Measurements from ENCODE around the gene NPPB.

The NPPB gene

GRCh38 chr1:11858968-11859871 is 475 bp upstream of the NPPB start:
- no peaks in the 10 kb centered on the region for H3K4me1 ChIP-seq (ENCODE audit: control insufficient read depth in 1 of 2, insufficient read depth in 2 of 2, low read length in 2 of 2)
- peaks cover 32 to 34% of the 10 kb centered on the region in 2 donors for H3K27me3 ChIP-seq (ENCODE audit: control insufficient read depth in 1 of 2, insufficient read depth in 2 of 2, low read length in 2 of 2)
- no peak overlapping the region for H3K4me3 ChIP-seq (ENCODE audit: low read depth in 1 of 2, low read length in 2 of 2)
- H3K36me3 ChIP-seq (ENCODE audit: control insufficient read depth in 1 of 2, insufficient read depth in 2 of 2, low read length in 2 of 2) = no peaks in the 10 kb centered on the region
- no peak overlapping the region for H3K9ac ChIP-seq (ENCODE audit: low read depth in 1 of 2, low read length in 2 of 2)
- no peaks in the 10 kb centered on the region for H3K9me3 ChIP-seq (ENCODE audit: control insufficient read depth in 1 of 2, low read length in 2 of 2)
- H3K27ac ChIP-seq (ENCODE audit: low read depth, low read length) = no peak overlapping the region

GRCh38 chr1:11858158-11858557 is 587 bp downstream of the NPPB start:
- no peaks in the 10 kb centered on the region for H3K4me1 ChIP-seq (ENCODE audit: control insufficient read depth in 1 of 2, insufficient read depth in 2 of 2, low read length in 2 of 2)
- H3K9me3 ChIP-seq (ENCODE audit: control insufficient read depth in 1 of 2, low read length in 2 of 2) = no peaks in the 10 kb centered on the region
- no peaks in the 10 kb centered on the region for H3K36me3 ChIP-seq (ENCODE audit: control insufficient read depth in 1 of 2, insufficient read depth in 2 of 2, low read length in 2 of 2)
- H3K27me3 ChIP-seq (ENCODE audit: control insufficient read depth in 1 of 2, insufficient read depth in 2 of 2, low read length in 2 of 2) = peaks cover 32 to 34% of the 10 kb centered on the region in 2 donors
- no peak overlapping the region for H3K27ac ChIP-seq (ENCODE audit: low read depth, low read length)
- no peak overlapping the region for H3K4me3 ChIP-seq (ENCODE audit: low read depth in 1 of 2, low read length in 2 of 2)
- no peak overlapping the region for H3K9ac ChIP-seq (ENCODE audit: low read depth in 1 of 2, low read length in 2 of 2)

- Histone ChIP-seq H3K9ac (ENCODE audit: low read depth in 1 of 2, low read length in 2 of 2) (no peak overlapping the region), H3K9me3 (ENCODE audit: control insufficient read depth in 1 of 2, low read length in 2 of 2) (no peaks in the 10 kb centered on the region), H3K27me3 (ENCODE audit: control insufficient read depth in 1 of 2, insufficient read depth in 2 of 2, low read length in 2 of 2) (peaks cover 32 to 34% of the 10 kb centered on the region in 2 donors), H3K4me3 (ENCODE audit: low read depth in 1 of 2, low read length in 2 of 2) (no peak overlapping the region), H3K4me1 (ENCODE audit: control insufficient read depth in 1 of 2, insufficient read depth in 2 of 2, low read length in 2 of 2) (no peaks in the 10 kb centered on the region), H3K27ac (ENCODE audit: low read depth, low read length) (no peak overlapping the region), H3K36me3 (ENCODE audit: control insufficient read depth in 1 of 2, insufficient read depth in 2 of 2, low read length in 2 of 2) (no peaks in the 10 kb centered on the region)
Observed at GRCh38 chr1:11857164-11857851, 1.4 kb downstream of the NPPB start.

GRCh38 chr1:11856698-11857097 is 2.0 kb downstream of the NPPB start:
- H3K4me3 ChIP-seq (ENCODE audit: low read depth in 1 of 2, low read length in 2 of 2) = no peak overlapping the region
- peaks cover 30 to 32% of the 10 kb centered on the region in 2 donors for H3K27me3 ChIP-seq (ENCODE audit: control insufficient read depth in 1 of 2, insufficient read depth in 2 of 2, low read length in 2 of 2)
- no peak overlapping the region for H3K27ac ChIP-seq (ENCODE audit: low read depth, low read length)
- no peaks in the 10 kb centered on the region for H3K9me3 ChIP-seq (ENCODE audit: control insufficient read depth in 1 of 2, low read length in 2 of 2)
- H3K9ac ChIP-seq (ENCODE audit: low read depth in 1 of 2, low read length in 2 of 2) = no peak overlapping the region
- H3K4me1 ChIP-seq (ENCODE audit: control insufficient read depth in 1 of 2, insufficient read depth in 2 of 2, low read length in 2 of 2) = no peaks in the 10 kb centered on the region
- H3K36me3 ChIP-seq (ENCODE audit: control insufficient read depth in 1 of 2, insufficient read depth in 2 of 2, low read length in 2 of 2) = no peaks in the 10 kb centered on the region

GRCh38 chr1:11855430-11855829 is 3.3 kb downstream of the NPPB start:
- no peaks in the 10 kb centered on the region for H3K4me1 ChIP-seq (ENCODE audit: control insufficient read depth in 1 of 2, insufficient read depth in 2 of 2, low read length in 2 of 2)

GRCh38 chr1:11854519-11854918 is 4.2 kb downstream of the NPPB start:
- H3K9ac ChIP-seq (ENCODE audit: low read depth in 1 of 2, low read length in 2 of 2) = no peak overlapping the region
- H3K27ac ChIP-seq (ENCODE audit: low read depth, low read length) = no peak overlapping the region
- H3K4me1 ChIP-seq (ENCODE audit: control insufficient read depth in 1 of 2, insufficient read depth in 2 of 2, low read length in 2 of 2) = no peaks in the 10 kb centered on the region
- H3K4me3 ChIP-seq (ENCODE audit: low read depth in 1 of 2, low read length in 2 of 2) = no peak overlapping the region
- peaks cover 20 to 25% of the 10 kb centered on the region in 2 donors for H3K27me3 ChIP-seq (ENCODE audit: control insufficient read depth in 1 of 2, insufficient read depth in 2 of 2, low read length in 2 of 2)
- H3K9me3 ChIP-seq (ENCODE audit: control insufficient read depth in 1 of 2, low read length in 2 of 2) = no peaks in the 10 kb centered on the region
- no peaks in the 10 kb centered on the region for H3K36me3 ChIP-seq (ENCODE audit: control insufficient read depth in 1 of 2, insufficient read depth in 2 of 2, low read length in 2 of 2)

More at GRCh38 chr1:11855430-11855829, 3.3 kb downstream of the NPPB start:
- Histone ChIP-seq H3K27ac (ENCODE audit: low read depth, low read length) (no peak overlapping the region), H3K36me3 (ENCODE audit: control insufficient read depth in 1 of 2, insufficient read depth in 2 of 2, low read length in 2 of 2) (no peaks in the 10 kb centered on the region), H3K27me3 (ENCODE audit: control insufficient read depth in 1 of 2, insufficient read depth in 2 of 2, low read length in 2 of 2) (peaks cover 27 to 30% of the 10 kb centered on the region in 2 donors), H3K4me3 (ENCODE audit: low read depth in 1 of 2, low read length in 2 of 2) (no peak overlapping the region), H3K9me3 (ENCODE audit: control insufficient read depth in 1 of 2, low read length in 2 of 2) (no peaks in the 10 kb centered on the region), H3K9ac (ENCODE audit: low read depth in 1 of 2, low read length in 2 of 2) (no peak overlapping the region)

- H3K27ac ChIP-seq (ENCODE audit: low read depth, low read length) = no peak overlapping the region
- H3K9me3 ChIP-seq (ENCODE audit: control insufficient read depth in 1 of 2, low read length in 2 of 2) = no peaks in the 10 kb centered on the region
- H3K4me3 ChIP-seq (ENCODE audit: low read depth in 1 of 2, low read length in 2 of 2) = no peak overlapping the region
- no peaks in the 10 kb centered on the region for H3K4me1 ChIP-seq (ENCODE audit: control insufficient read depth in 1 of 2, insufficient read depth in 2 of 2, low read length in 2 of 2)
- no peak overlapping the region for H3K9ac ChIP-seq (ENCODE audit: low read depth in 1 of 2, low read length in 2 of 2)
- no peaks in the 10 kb centered on the region for H3K36me3 ChIP-seq (ENCODE audit: control insufficient read depth in 1 of 2, insufficient read depth in 2 of 2, low read length in 2 of 2)
- H3K27me3 ChIP-seq (ENCODE audit: control insufficient read depth in 1 of 2, insufficient read depth in 2 of 2, low read length in 2 of 2) = peaks cover 0 to 4% of the 10 kb centered on the region in 2 donors
Observed at GRCh38 chr1:11851180-11851579, 7.6 kb downstream of the NPPB start.

- H3K9ac ChIP-seq (ENCODE audit: low read depth in 1 of 2, low read length in 2 of 2) = no peak overlapping the region
- no peak overlapping the region for H3K27ac ChIP-seq (ENCODE audit: low read depth, low read length)
- H3K36me3 ChIP-seq (ENCODE audit: control insufficient read depth in 1 of 2, insufficient read depth in 2 of 2, low read length in 2 of 2) = peaks cover 0 to 6% of the 10 kb centered on the region in 2 donors
- H3K4me3 ChIP-seq (ENCODE audit: low read depth in 1 of 2, low read length in 2 of 2) = no peak overlapping the region
- no peaks in the 10 kb centered on the region for H3K9me3 ChIP-seq (ENCODE audit: control insufficient read depth in 1 of 2, low read length in 2 of 2)
- H3K27me3 ChIP-seq (ENCODE audit: control insufficient read depth in 1 of 2, insufficient read depth in 2 of 2, low read length in 2 of 2) = peaks cover 0 to 4% of the 10 kb centered on the region in 2 donors
- no peaks in the 10 kb centered on the region for H3K4me1 ChIP-seq (ENCODE audit: control insufficient read depth in 1 of 2, insufficient read depth in 2 of 2, low read length in 2 of 2)
Observed at GRCh38 chr1:11850156-11850555, 8.6 kb downstream of the NPPB start.

- Histone ChIP-seq H3K4me1 (ENCODE audit: control insufficient read depth in 1 of 2, insufficient read depth in 2 of 2, low read length in 2 of 2) (no peaks in the 10 kb centered on the region), H3K36me3 (ENCODE audit: control insufficient read depth in 1 of 2, insufficient read depth in 2 of 2, low read length in 2 of 2) (peaks cover 0 to 19% of the 10 kb centered on the region in 2 donors), H3K9me3 (ENCODE audit: control insufficient read depth in 1 of 2, low read length in 2 of 2) (no peaks in the 10 kb centered on the region), H3K9ac (ENCODE audit: low read depth in 1 of 2, low read length in 2 of 2) (no peak overlapping the region), H3K27me3 (ENCODE audit: control insufficient read depth in 1 of 2, insufficient read depth in 2 of 2, low read length in 2 of 2) (no peaks in the 10 kb centered on the region), H3K4me3 (ENCODE audit: low read depth in 1 of 2, low read length in 2 of 2) (no peak overlapping the region), H3K27ac (ENCODE audit: low read depth, low read length) (no peak overlapping the region)
Observed at GRCh38 chr1:11848373-11848700, 10.4 kb downstream of the NPPB start.

GRCh38 chr1:11847667-11848372 is 10.9 kb downstream of the NPPB start, which contains the start of gene NPPA:
Gene NPPA, minus strand, starts transcription at chr1:11847783. Its CDS starts 99 bp downstream, at chr1:11847684.
- Histone ChIP-seq H3K27me3 (ENCODE audit: control insufficient read depth in 1 of 2, insufficient read depth in 2 of 2, low read length in 2 of 2) (no peaks in the 10 kb centered on the region), H3K4me3 (ENCODE audit: low read depth in 1 of 2, low read length in 2 of 2) (no peak within 1 kb of the TSS), H3K4me1 (ENCODE audit: control insufficient read depth in 1 of 2, insufficient read depth in 2 of 2, low read length in 2 of 2) (no peaks in the 10 kb centered on the region), H3K9ac (ENCODE audit: low read depth in 1 of 2, low read length in 2 of 2) (no peak within 1 kb of the TSS), H3K27ac (ENCODE audit: low read depth, low read length) (no peak within 1 kb of the TSS), H3K36me3 (ENCODE audit: control insufficient read depth in 1 of 2, insufficient read depth in 2 of 2, low read length in 2 of 2) (peaks cover 0 to 21% of the 10 kb centered on the region in 2 donors), H3K9me3 (ENCODE audit: control insufficient read depth in 1 of 2, low read length in 2 of 2) (no peaks in the 10 kb centered on the region)
